ENCODE results near the gene ITPA.
"Not testable (repeated sequence)": the region's sequence is repeated elsewhere in the genome, so short reads cannot be mapped to it uniquely, and the experiment has no call there.

Gene ITPA

DNA sequence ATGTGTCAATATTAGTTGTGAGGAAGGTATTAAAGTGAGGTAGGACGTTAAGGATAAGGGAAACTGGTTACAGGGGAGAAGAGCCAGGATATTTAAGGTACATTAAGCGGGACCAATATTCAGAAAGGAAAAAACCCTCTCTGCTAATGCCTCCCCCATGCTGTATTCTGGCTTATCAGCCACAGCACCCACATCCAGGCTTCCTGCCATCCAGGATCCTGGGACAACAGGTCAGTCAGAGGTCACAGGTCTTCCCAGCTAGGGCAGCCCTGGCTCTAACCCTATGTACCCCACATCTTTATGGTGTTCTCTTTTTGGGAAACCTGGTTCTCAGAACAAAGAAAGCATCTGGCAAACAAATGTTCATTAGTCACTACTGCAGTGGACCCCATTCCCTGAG lies 10.1 kb upstream of the ITPA start:
- no peak for DNase-seq

DNA sequence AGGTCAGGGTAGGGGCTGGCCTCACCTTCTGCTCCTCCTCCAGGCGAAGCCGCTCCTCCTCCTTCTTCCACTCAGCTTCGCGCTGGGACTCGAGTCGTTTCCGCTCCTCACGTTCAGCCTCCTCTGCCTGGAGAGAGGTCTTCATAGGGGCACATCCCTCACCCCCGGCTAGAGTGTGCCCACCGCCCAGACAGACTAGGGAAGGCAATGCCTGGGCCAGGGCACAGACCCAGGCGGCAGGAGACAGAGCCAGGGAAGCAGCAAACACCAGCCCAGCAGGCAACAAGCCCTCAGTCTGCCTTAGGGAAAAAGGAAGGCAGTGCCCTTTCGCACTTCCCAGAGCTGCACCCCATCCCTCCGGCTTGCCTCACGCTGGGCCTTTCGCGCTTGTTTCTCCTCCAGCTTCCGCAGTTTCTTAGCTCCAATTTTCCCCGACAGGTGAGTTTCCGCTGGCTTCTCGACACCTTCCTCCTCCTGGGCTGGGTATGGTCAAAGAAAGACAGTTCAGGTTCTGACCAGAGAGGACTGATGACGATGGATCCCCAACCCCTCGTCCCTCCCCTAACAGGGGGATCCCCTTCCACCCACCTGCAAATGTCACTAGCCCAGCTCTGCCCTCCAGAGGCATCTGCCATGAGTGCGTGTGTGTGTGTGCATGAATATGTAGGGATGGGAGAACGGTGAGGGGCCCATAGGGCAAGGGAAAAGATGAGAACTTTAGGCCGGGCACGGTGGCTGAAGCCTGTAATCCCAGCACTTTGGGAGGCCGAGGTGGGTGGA lies 9.1 kb upstream of the ITPA start:
- no peak for DNase-seq

GRCh38 chr20:3202965-3203314 lies 6.4 kb upstream of the ITPA start:
- no peak for DNase-seq

GRCh38 chr20:3203315-3204123 lies 5.8 kb upstream of the ITPA start:
- DNase-seq: peak in 6 of 56 donors; percentile 14 to 47 (median 32)

DNA sequence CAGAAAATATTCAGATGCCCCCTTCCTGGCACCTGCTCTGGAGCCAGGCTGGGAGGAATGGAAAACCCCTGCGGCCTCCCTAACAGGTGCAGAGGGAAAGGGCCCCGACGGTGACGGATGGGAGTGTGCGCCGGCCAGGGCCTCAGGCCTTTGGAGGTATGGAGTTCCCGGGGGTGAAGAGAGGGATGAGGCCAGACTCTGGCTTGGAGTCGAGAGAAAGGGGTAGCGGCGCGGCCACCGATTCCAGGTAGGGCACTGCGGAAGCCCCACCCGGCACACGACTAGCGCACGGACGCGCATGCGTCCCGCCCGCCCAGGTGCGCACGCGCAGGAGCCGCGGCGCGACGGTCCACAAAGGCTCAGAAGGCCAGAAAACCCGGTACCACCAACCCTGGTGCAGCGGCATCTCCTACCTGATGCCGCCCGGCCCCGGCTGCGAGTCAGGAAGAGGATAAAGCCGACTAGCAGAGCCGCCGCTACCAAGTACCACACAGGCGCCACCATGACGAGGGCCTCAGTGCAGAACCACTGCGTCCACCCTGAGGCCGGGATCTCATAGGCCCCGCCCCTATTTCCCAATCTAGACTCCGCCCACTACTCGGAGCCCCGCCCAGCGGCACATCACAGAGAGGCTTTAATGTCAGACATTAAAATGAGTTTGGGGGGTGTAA lies 5.0 kb upstream of the ITPA start, which contains the start of gene DDRGK1:
DDRGK1 (minus strand) TSS at position 559 of the 671 bp plus-strand sequence; CDS start at position 504, 55 bp downstream.
- DNase-seq: peak; percentile 26 to 95 (median 83)

DNA sequence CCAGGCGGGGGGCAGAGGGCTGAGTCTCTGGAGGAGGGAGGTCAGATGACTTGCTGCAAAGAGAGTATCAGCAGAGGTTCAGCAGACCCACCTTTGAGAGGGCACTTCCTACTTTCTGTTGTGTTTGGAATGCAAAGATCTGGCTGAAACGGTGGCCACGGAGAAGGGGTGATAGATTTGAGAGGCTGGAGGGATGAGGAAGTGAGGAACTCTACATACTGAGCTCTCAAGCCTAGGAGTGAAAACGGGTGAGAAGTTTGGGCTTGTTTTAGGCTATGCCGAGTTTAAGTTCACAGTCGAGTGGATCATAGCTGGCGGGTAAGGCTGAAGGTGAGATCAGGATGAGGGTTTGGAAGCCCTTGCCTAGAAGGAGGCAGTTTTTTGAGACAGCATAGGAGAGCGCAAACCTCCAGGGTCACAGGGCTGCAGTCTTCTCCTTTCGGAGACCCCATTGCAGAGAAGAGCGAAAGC lies 477 bp upstream of the ITPA start:
- DNase-seq: no peak

GRCh38 chr20:3209946-3210317 lies 634 bp downstream of the ITPA start:
- DNase-seq: no peak

DNA sequence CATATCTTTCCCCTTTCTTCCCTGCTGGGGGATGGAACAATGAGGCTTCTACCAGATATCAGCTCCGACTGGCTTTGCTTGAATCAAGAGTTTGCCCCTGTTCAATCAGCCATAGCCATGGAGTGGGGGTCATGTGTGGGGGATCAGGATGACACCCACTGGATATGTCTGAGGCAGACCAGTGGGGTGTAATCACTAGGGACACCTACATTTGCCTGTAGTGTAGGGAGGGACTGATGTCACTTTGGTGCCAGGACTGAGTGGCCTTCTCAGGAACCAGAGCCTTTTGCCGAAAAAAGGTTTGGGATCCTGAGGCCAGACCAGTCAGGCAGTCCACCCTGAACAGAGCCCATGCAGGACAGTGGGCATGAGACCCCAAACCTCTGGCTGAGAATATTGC lies 1.0 kb downstream of the ITPA start:
- DNase-seq: no peak

DNA sequence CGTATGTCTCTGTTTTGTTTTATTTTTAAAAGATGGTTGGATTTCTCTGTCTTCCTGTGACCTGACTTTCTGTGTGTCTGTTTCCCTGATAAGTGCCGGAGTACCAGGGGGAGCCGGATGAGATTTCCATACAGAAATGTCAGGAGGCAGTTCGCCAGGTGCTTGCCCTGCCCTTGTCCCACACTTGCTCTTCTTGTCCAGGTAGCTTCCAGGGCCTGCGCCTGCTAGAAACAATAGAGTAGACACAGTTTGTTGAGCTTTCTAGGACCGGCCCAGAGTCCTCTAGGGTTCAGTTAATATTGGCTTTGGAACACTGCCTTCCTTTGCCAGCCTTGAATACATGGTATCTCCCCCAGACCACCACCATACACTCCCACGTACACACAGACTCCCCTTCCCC lies 3.9 kb downstream of the ITPA start:
- no peak for DNase-seq

- not testable (repeated sequence) for DNase-seq
These were observed 6.1 kb downstream of the ITPA start for GRCh38 chr20:3215359-3215917.

DNA sequence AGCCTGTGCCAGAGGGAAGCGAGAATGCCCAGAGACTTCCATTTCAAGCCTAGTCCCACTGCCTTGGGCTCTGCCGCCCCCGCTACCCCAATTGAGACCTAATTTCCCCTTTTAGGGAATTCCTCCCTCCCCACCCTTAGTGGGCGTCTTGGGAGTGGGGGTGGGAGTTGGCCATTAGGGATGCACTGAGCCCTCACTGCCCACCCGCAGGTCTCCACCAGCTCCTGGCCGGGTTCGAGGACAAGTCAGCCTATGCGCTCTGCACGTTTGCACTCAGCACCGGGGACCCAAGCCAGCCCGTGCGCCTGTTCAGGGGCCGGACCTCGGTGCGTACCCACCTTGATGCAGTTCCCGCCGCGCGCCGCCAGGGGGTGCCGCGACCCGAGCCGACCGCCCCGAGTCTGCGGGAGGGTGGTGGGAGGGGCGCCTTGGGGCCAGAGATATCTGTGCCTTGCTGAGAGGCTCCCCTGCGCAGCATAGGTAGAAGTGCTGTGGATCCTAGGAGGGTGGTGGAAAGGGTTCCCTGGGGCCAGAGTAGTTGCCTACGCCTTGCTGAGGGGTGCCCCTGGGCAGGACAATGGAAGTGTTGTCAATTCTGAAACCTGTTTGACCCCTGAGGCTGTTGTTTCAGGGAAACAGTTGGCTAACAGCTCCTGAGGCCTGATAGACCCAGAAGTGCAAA lies 9.2 kb downstream of the ITPA start:
- DNase-seq: peak in 17 of 56 donors; percentile 5 to 59 (median 17)

GRCh38 chr20:3221398-3222226 lies 12.3 kb downstream of the ITPA start:
- no peak for DNase-seq

- no peak for DNase-seq
These were observed 13.6 kb downstream of the ITPA start for GRCh38 chr20:3222635-3223600.

DNA sequence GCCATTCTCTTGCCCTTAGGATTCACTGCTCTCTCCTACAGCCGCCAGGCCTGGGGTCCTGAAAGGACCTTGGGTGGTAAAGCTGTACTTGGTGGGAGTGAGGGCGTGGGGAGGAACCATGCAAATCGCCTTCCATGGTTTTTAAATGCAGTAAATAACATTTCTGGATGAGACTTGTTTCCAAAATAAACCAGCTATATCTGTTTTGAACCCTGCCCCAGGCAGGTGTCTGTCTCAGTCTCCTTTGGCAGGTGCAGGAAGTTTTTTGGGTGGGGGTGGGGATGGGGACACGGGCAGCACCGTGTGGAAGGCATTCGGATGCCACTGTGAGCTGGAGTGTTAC lies 14.3 kb downstream of the ITPA start:
- no peak for DNase-seq

GRCh38 chr20:3223994-3224680 lies 14.8 kb downstream of the ITPA start:
- no peak for DNase-seq

GRCh38 chr20:3224681-3225421 lies 15.6 kb downstream of the ITPA start:
- DNase-seq: no peak

DNA sequence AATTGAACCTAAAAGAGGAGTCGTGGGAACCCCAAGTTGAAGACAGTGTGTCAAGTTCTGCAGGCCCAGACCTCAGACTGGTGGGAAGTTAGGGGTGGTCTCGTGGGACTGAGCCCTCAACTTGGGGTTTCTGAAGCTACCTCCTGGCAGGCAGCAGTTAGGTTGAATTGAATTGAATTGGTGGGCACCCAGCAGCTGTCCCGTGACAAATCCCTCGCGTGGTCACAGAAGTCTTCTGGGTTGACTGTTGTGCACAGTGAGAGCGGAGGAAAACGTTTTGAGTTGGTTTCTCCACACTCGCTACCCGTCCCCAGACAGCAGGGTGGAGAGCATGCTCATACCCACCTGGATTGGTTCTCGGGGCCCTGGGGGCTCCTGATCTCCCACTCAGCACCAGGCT lies 16.8 kb downstream of the ITPA start:
- no peak for DNase-seq

- no peak for DNase-seq
These were observed 17.6 kb downstream of the ITPA start for GRCh38 chr20:3226864-3227263.
